Erythroblast (primary cell): ENCODE results near the gene FBLN2.

Experiments used
- GATA1 ChIP-seq: IDR thresholded peaks from 2 replicates; pipeline ENCODE4 v1.6.1; 2011; ENCODE audit warnings: low read depth, mild to moderate bottlenecking, control low read depth, low read length, moderate library complexity
- POLR2A ChIP-seq: IDR thresholded peaks from 2 replicates; pipeline ENCODE4 v1.6.1; 2011; ENCODE audit warnings: mild to moderate bottlenecking, low read length

GRCh38 chr3:13636874-13637273, 87.9 kb downstream of the FBLN2 start:
- TF ChIP-seq POLR2A, result no peak
- no peak for TF ChIP-seq GATA1
